ENCODE results near the gene CDH13.

GRCh38 chr16:83713597-83713996 is 1086.8 kb downstream of the CDH13 start:
- no peak for TF ChIP-seq NR2F1 (conservative IDR thresholded peaks at IDR 0.05)
- no peak for TF ChIP-seq MAX (IDR thresholded peaks at IDR 0.05; ENCODE audit: low read depth, low read length)
